ENCODE results near the gene MYL3. TPM values are rescaled to one million over a fixed set of nuclear protein-coding genes. Genes with fewer than 3 reads are reported as not detected.

Gene MYL3
- total RNA-seq, 4 donors from 2014 or later, result 5.4 to 17.1 (median 8.6) TPM

- H3K27me3 ChIP-seq, result no peaks in the 10 kb centered on the region
- H3K4me3 ChIP-seq, result no peak overlapping the region
- H3K27ac ChIP-seq, result no peak overlapping the region
- TF ChIP-seq POLR2A (IDR thresholded peaks at IDR 0.05), result no peak
- TF ChIP-seq CTCF (IDR thresholded peaks at IDR 0.05), result no peak
- no peak for TF ChIP-seq EP300 (IDR thresholded peaks at IDR 0.05)
- DNase-seq (ENCODE audit: low spot score in 2 of 2), result no peak
- peaks cover 0 to 4% (median 0%) of the 10 kb centered on the region in 3 donors for H3K36me3 ChIP-seq
- H3K9me3 ChIP-seq, result peaks cover 0 to 18% (median 2%) of the 10 kb centered on the region in 4 donors
- 94% methylated on average over 53 to 57 of the region's 65 CpGs for WGBS, 2 donors
- H3K4me1 ChIP-seq, result no peaks in the 10 kb centered on the region
Observed at GRCh38 chr3:46833346-46834300, 29.6 kb downstream of the MYL3 start.

GRCh38 chr3:46831841-46832240 is 31.4 kb downstream of the MYL3 start:
- Histone ChIP-seq H3K4me3 (no peak overlapping the region), H3K4me1 (no peaks in the 10 kb centered on the region), H3K27ac (no peak overlapping the region), H3K9me3 (peaks cover 0 to under 1% (median 0%) of the 10 kb centered on the region in 4 donors), H3K36me3 (peaks cover 0 to 4% (median 0%) of the 10 kb centered on the region in 3 donors), H3K27me3 (no peaks in the 10 kb centered on the region)
- TF ChIP-seq CTCF (IDR thresholded peaks at IDR 0.05) (no peak), POLR2A (IDR thresholded peaks at IDR 0.05) (no peak), EP300 (IDR thresholded peaks at IDR 0.05) (no peak)
- no peak for DNase-seq (ENCODE audit: low spot score in 2 of 2)
- WGBS, 2 donors, result 3 to 54% methylated on average over 1 of the region's 1 CpG

DNA sequence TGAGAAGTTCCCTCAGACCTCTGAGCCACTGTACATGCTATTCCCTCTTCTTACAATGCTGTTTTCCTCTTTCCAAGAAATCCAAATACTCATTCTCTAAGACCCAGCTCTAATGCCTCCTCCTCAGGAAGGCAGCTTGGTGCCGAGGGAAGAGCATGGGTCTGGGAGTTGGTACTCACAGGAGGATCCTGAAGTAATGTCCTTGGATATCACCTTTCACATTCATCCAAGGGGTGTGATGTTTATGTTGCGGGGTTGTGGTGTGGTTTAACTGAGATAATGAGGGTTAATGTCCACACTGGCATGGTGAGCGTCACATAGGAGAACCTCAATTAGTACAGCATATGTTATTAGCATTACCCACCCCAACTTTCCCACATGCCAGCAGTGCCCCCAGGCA is 31.9 kb downstream of the MYL3 start:
- TF ChIP-seq POLR2A (IDR thresholded peaks at IDR 0.05) (no peak), EP300 (IDR thresholded peaks at IDR 0.05) (no peak), CTCF (IDR thresholded peaks at IDR 0.05) (no peak)
- Histone ChIP-seq H3K27me3 (no peaks in the 10 kb centered on the region), H3K4me3 (no peak overlapping the region), H3K9me3 (no peaks in the 10 kb centered on the region), H3K4me1 (no peaks in the 10 kb centered on the region), H3K27ac (no peak overlapping the region), H3K36me3 (peaks cover 0 to 4% (median 0%) of the 10 kb centered on the region in 3 donors)
- 88 to 96% methylated on average over 3 of the region's 3 CpGs for WGBS, 2 donors
- DNase-seq (ENCODE audit: low spot score in 2 of 2), result no peak

DNA sequence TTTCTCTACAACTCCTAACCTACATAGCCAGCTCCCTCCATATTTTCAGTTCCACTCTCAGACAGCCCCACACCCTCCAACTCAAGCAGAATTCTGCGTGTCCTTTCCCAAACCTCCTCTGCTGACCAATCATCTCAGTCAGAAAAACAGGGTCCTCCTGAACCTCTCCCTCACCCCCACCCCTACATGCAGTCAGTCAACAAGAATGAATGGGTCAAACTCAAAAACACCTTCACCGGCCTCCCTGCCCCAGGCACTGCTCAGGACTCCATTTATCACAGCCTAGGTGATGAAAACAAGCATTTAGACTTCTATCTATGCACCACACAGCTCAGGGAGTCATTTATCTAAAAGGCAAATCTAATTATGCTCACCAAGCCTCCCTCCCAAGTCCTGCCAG is 32.4 kb downstream of the MYL3 start:
- no peak for DNase-seq (ENCODE audit: low spot score in 2 of 2)
- Histone ChIP-seq H3K36me3 (no peaks in the 10 kb centered on the region), H3K4me1 (no peaks in the 10 kb centered on the region), H3K4me3 (no peak overlapping the region), H3K27ac (no peak overlapping the region), H3K27me3 (no peaks in the 10 kb centered on the region), H3K9me3 (no peaks in the 10 kb centered on the region)
- 81 to 94% methylated on average over 2 of the region's 2 CpGs for WGBS, 2 donors
- TF ChIP-seq EP300 (IDR thresholded peaks at IDR 0.05) (no peak), CTCF (IDR thresholded peaks at IDR 0.05) (no peak), POLR2A (IDR thresholded peaks at IDR 0.05) (no peak)

- TF ChIP-seq EP300 (IDR thresholded peaks at IDR 0.05), result no peak
- no peak for TF ChIP-seq POLR2A (IDR thresholded peaks at IDR 0.05)
- TF ChIP-seq CTCF (IDR thresholded peaks at IDR 0.05), result no peak
- 57 to 67% methylated on average over 4 of the region's 4 CpGs for WGBS, 2 donors
Observed at GRCh38 chr3:46829699-46830208, 33.5 kb downstream of the MYL3 start.

More at GRCh38 chr3:46829699-46830208, 33.5 kb downstream of the MYL3 start:
- H3K9me3 ChIP-seq, result no peaks in the 10 kb centered on the region
- no peaks in the 10 kb centered on the region for H3K27me3 ChIP-seq
- H3K27ac ChIP-seq, result no peak overlapping the region
- H3K36me3 ChIP-seq, result no peaks in the 10 kb centered on the region
- H3K4me3 ChIP-seq, result no peak overlapping the region
- no peak for DNase-seq (ENCODE audit: low spot score in 2 of 2)
- no peaks in the 10 kb centered on the region for H3K4me1 ChIP-seq
